HL-60 (cell line): ENCODE results near the gene LRRTM4.

Source experiments
- POLR2AphosphoS5 ChIP-seq: IDR thresholded peaks from 2 replicates; pipeline ENCODE4 v1.6.1; 2012; ENCODE audit warnings: low read depth
- SPI1 ChIP-seq: IDR thresholded peaks from 2 replicates; pipeline ENCODE4 v1.6.1; 2012; ENCODE audit warnings: low read depth, mild to moderate bottlenecking, borderline replicate concordance
- TF ChIP-seq, protein P1 (sequence below): IDR thresholded peaks from one replicate; pipeline ENCODE4 v1.5.1; 2011; ENCODE audit warnings: low read length, control low read depth, inconsistent platforms; ENCODE audit not compliant: insufficient read depth
- TF ChIP-seq, protein P2 (sequence below): IDR thresholded peaks from 2 replicates; pipeline ENCODE4 v1.6.1; 2012; ENCODE audit warnings: low read depth; ENCODE audit not compliant: insufficient replicate concordance

DNA sequence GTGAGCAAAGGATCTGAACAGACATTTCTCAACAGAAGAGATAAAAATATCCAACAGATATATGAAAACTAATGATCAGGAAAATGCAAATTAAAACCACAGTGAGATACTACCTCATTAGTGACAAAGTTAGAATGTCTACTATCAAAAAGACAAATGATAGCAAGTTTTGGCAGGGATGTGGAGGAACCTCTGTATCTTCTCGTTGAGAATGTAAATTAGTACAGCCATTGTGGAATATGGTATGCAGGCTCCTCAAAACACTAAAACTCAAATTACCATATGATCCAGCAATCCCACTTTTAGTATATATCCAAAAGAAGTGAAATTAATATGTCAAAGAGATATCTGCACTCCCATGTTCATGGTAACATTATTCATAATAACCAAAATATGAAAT is 427.1 kb downstream of the LRRTM4 start:
- TF ChIP-seq, protein P1, sequence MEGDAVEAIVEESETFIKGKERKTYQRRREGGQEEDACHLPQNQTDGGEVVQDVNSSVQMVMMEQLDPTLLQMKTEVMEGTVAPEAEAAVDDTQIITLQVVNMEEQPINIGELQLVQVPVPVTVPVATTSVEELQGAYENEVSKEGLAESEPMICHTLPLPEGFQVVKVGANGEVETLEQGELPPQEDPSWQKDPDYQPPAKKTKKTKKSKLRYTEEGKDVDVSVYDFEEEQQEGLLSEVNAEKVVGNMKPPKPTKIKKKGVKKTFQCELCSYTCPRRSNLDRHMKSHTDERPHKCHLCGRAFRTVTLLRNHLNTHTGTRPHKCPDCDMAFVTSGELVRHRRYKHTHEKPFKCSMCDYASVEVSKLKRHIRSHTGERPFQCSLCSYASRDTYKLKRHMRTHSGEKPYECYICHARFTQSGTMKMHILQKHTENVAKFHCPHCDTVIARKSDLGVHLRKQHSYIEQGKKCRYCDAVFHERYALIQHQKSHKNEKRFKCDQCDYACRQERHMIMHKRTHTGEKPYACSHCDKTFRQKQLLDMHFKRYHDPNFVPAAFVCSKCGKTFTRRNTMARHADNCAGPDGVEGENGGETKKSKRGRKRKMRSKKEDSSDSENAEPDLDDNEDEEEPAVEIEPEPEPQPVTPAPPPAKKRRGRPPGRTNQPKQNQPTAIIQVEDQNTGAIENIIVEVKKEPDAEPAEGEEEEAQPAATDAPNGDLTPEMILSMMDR = no peak
- TF ChIP-seq, protein P2, sequence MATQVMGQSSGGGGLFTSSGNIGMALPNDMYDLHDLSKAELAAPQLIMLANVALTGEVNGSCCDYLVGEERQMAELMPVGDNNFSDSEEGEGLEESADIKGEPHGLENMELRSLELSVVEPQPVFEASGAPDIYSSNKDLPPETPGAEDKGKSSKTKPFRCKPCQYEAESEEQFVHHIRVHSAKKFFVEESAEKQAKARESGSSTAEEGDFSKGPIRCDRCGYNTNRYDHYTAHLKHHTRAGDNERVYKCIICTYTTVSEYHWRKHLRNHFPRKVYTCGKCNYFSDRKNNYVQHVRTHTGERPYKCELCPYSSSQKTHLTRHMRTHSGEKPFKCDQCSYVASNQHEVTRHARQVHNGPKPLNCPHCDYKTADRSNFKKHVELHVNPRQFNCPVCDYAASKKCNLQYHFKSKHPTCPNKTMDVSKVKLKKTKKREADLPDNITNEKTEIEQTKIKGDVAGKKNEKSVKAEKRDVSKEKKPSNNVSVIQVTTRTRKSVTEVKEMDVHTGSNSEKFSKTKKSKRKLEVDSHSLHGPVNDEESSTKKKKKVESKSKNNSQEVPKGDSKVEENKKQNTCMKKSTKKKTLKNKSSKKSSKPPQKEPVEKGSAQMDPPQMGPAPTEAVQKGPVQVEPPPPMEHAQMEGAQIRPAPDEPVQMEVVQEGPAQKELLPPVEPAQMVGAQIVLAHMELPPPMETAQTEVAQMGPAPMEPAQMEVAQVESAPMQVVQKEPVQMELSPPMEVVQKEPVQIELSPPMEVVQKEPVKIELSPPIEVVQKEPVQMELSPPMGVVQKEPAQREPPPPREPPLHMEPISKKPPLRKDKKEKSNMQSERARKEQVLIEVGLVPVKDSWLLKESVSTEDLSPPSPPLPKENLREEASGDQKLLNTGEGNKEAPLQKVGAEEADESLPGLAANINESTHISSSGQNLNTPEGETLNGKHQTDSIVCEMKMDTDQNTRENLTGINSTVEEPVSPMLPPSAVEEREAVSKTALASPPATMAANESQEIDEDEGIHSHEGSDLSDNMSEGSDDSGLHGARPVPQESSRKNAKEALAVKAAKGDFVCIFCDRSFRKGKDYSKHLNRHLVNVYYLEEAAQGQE = no peak
- TF ChIP-seq POLR2AphosphoS5 = no peak
- no peak for TF ChIP-seq SPI1
